Type B pancreatic cell (in vitro differentiated cells): ENCODE data around the gene PRKCE. TPM values are rescaled to one million over a fixed set of nuclear protein-coding genes. Genes with fewer than 3 reads are reported as not detected.

Experiments
- DNase-seq: peaks from one replicate; pipeline ENCODE4 v3.0.0; 2021; ENCODE audit warnings: mixed read lengths; ENCODE audit not compliant: unreplicated experiment; ENCODE audit errors: extremely low spot score
- H3K27ac Mint-ChIP-seq: 2 replicates; pipeline ENCODE4 v1.8.0; 2021; ENCODE audit warnings: mild to moderate bottlenecking, mixed read lengths
- H3K27me3 Mint-ChIP-seq: 2 replicates; pipeline ENCODE4 v1.8.0; 2021; ENCODE audit warnings: mixed read lengths
- H3K36me3 Mint-ChIP-seq: 2 replicates; pipeline ENCODE4 v1.8.0; 2021; ENCODE audit warnings: mixed read lengths
- H3K4me1 Mint-ChIP-seq: one replicate; pipeline ENCODE4 v1.8.0; 2021; ENCODE audit warnings: mixed read lengths; ENCODE audit not compliant: unreplicated experiment
- H3K4me3 Mint-ChIP-seq: 2 replicates; pipeline ENCODE4 v1.8.0; 2021; ENCODE audit warnings: mild to moderate bottlenecking, mixed read lengths
- H3K9me3 Mint-ChIP-seq: 2 replicates; pipeline ENCODE4 v1.8.0; 2021; ENCODE audit warnings: mixed read lengths
- long read RNA-seq: library from polyadenylated mRNA; unstranded; transcript quantifications from one replicate; pipeline ENCODE4 v2.0.0, GENCODE V29; 2020
- total RNA-seq: library from RNA; stranded (reverse); gene quantifications from 2 replicates; pipeline ENCODE4 v1.2.1, GENCODE V29; 2021; ENCODE audit warnings: low replicate concordance
- TF ChIP-seq, protein P1 (sequence below): fragments of 200-600 bp; sonication (generic); conservative IDR thresholded peaks from 2 replicates; pipeline ENCODE4 v1.5.0; 2021; ENCODE audit warnings: antibody characterized with exemption, mild to moderate bottlenecking

Gene PRKCE
- total RNA-seq = 9.5 and 21.2 TPM in 2 replicates
- long read RNA-seq, partial matches to known transcripts = 0 of 3 reads
- long read RNA-seq, other reads (novel, unspliced or antisense) = 2 of 3 reads

DNA sequence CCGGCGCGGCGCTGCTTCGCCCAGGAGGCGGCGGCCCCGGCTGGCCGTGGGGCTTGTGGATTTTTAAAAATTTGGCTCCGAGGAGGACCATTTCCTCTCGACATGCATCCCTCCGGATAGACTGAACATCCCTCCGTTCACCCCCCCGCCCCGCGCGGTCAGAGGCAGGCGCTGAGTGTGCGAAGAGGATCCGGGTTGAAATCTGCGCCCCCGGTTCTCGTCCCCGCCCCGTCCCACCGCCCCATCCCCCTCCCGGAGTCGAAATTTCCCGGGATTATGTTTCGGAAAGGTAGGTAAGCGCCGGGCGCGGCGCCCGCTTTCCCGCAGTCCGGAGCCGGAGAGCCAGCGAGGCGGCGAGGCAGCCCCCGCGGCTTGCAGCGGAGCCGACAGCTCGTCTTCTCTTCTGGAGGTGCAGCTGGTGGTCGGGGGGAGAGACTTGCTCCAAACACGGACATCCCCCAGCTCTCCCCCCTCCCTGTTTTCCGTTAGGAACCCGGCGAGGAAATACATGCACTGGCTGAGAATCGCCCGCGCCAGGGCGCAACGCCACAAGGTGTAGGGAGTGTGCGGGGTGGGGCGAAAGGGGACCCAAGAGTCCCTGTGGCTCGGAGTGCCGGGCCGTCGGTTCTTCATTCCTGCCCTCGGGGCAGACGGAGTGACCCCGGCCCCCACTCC, at the start of gene PRKCE:
Gene PRKCE (plus strand): TSS at position 261 of the 675 bp plus-strand sequence.
- TF ChIP-seq, protein P1, sequence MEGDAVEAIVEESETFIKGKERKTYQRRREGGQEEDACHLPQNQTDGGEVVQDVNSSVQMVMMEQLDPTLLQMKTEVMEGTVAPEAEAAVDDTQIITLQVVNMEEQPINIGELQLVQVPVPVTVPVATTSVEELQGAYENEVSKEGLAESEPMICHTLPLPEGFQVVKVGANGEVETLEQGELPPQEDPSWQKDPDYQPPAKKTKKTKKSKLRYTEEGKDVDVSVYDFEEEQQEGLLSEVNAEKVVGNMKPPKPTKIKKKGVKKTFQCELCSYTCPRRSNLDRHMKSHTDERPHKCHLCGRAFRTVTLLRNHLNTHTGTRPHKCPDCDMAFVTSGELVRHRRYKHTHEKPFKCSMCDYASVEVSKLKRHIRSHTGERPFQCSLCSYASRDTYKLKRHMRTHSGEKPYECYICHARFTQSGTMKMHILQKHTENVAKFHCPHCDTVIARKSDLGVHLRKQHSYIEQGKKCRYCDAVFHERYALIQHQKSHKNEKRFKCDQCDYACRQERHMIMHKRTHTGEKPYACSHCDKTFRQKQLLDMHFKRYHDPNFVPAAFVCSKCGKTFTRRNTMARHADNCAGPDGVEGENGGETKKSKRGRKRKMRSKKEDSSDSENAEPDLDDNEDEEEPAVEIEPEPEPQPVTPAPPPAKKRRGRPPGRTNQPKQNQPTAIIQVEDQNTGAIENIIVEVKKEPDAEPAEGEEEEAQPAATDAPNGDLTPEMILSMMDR = no peak
- Mint-ChIP-seq H3K4me1 (peaks cover 24% of the 10 kb centered on the region), H3K27ac (peak within 1 kb of the TSS; percentile 96), H3K9me3 (no peaks in the 10 kb centered on the region), H3K4me3 (peak within 1 kb of the TSS; percentile 98), H3K36me3 (peaks cover 5% of the 10 kb centered on the region), H3K27me3 (peaks cover 34% of the 10 kb centered on the region)
- DNase-seq = peak; percentile 73

DNA sequence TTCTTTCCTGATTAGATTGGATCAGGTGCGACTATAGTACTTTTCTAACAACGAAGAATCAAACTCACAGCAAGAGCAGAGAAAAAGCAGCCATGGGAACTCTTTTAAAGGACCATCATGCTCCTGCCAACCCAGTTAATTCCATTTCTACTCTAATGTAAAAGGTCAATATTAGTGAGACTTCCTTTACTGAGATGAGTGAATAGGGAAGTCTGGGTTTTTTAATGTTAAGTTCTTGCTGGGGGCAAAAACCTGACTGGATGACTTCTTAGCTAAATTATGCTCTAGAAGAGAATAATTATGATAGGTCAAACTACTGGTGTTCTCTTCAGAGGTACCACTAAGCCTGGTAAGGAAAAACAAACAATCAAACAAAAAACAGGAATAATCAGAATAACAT, 48.9 kb upstream of the PRKCE start:
- Mint-ChIP-seq H3K9me3 (no peaks in the 10 kb centered on the region), H3K4me3 (no peak overlapping the region), H3K27ac (no peak overlapping the region), H3K27me3 (no peaks in the 10 kb centered on the region), H3K4me1 (no peaks in the 10 kb centered on the region), H3K36me3 (peaks cover 22% of the 10 kb centered on the region)
- TF ChIP-seq, protein P1 = no peak
- DNase-seq = no peak

DNA sequence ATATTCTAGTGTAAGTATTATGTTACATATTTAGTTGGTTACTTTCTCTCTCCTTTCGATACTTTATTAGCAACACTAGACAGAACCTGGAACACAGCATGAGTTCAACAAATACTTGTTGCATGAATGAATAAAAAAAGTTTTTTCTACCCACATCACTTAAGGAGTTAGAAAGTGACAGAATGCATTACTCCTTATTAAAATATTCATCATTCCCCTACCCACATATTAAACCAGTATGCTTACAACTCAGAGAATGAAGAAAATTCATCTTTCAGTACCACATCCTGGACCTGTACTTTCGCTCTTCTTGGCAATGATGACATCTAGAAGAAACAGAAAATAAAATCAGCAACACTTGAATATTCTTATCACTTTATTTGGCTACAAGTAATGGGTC, 46.4 kb upstream of the PRKCE start:
- DNase-seq = no peak
- no peak overlapping the region for H3K27ac Mint-ChIP-seq
- H3K4me3 Mint-ChIP-seq = no peak overlapping the region
- H3K4me1 Mint-ChIP-seq = peaks cover 3% of the 10 kb centered on the region
- TF ChIP-seq, protein P1 = no peak
- no peaks in the 10 kb centered on the region for H3K9me3 Mint-ChIP-seq
- no peaks in the 10 kb centered on the region for H3K27me3 Mint-ChIP-seq
- H3K36me3 Mint-ChIP-seq = peaks cover 13% of the 10 kb centered on the region

DNA sequence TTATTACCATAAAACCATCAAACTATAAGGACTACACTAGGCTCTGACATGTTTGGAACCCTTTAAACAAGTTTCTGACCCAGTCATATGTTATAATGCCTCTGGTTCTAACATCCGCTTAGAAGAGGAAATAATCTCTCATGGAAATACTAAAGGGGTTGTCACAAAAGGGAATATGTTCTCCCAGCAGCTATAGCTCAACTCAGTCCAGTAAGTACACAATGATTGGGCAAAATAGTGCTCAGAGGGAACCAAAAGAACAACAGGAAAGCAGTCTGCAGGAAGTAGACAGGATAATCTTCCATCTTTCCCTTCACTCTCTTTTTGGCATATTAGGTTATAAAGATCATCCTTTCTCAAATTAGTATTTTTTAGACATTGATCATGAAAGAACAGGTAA, 44.7 kb upstream of the PRKCE start:
- no peak for DNase-seq
- peaks cover 5% of the 10 kb centered on the region for H3K4me1 Mint-ChIP-seq
- no peaks in the 10 kb centered on the region for H3K27me3 Mint-ChIP-seq
- peaks cover 13% of the 10 kb centered on the region for H3K36me3 Mint-ChIP-seq
- H3K27ac Mint-ChIP-seq = no peak overlapping the region
- TF ChIP-seq, protein P1 = no peak
- no peaks in the 10 kb centered on the region for H3K9me3 Mint-ChIP-seq
- no peak overlapping the region for H3K4me3 Mint-ChIP-seq

DNA sequence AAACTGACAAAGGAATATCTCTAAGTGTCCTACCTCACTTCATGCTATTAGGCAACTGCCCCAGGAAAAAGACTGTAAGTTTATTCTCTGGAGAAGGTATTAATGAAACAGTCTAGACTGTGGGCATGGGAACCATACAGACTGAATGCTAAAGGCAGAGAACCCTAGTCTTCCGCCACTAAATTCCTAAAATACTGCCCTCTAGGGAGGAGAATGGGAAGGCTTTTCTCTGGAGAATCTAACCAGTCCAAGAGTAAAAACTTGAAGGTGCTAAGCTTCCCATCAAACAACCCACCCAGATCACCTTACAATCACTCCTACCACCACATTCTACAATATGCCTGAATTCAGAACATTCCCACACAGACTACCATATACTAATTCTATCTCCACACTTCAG, 43.8 kb upstream of the PRKCE start:
- Mint-ChIP-seq H3K27me3 (no peaks in the 10 kb centered on the region), H3K36me3 (peaks cover 13% of the 10 kb centered on the region), H3K4me3 (no peak overlapping the region), H3K4me1 (peaks cover 5% of the 10 kb centered on the region), H3K9me3 (no peaks in the 10 kb centered on the region), H3K27ac (no peak overlapping the region)
- no peak for DNase-seq
- TF ChIP-seq, protein P1 = peak; percentile 74
